ENCODE measurements around the gene UMAD1.

GRCh38 chr7:7596176-7596575 lies 44.4 kb upstream of the UMAD1 start:
- TF ChIP-seq CTCF (IDR thresholded peaks at IDR 0.05) (no peak), SIN3A (IDR thresholded peaks at IDR 0.05; ENCODE audit: borderline replicate concordance, low read depth, low read length) (no peak), YY1 (IDR thresholded peaks at IDR 0.05; ENCODE audit: low read depth) (no peak), EP300 (IDR thresholded peaks at IDR 0.05; ENCODE audit: borderline replicate concordance in 1 of 2, low read depth in 1 of 2, low read length in 1 of 2) (no peak), TEAD4 (IDR thresholded peaks at IDR 0.05; ENCODE audit: borderline replicate concordance, insufficient read depth) (no peak), FOXM1 (IDR thresholded peaks at IDR 0.05; ENCODE audit: low read depth) (no peak), MAX (IDR thresholded peaks at IDR 0.05; ENCODE audit: low read depth) (no peak), JUND (IDR thresholded peaks at IDR 0.05) (no peak), MXI1 (IDR thresholded peaks at IDR 0.05; ENCODE audit: low read depth, low read length) (no peak), SMC3 (IDR thresholded peaks at IDR 0.05; ENCODE audit: low read depth, low read length) (no peak)
